Kidney tubule cell (primary cell): Measurements from ENCODE around the gene GNG12.

Source experiments
- DNase-seq: peaks from one replicate; pipeline ENCODE4 v3.0.0-alpha.2; 2018; ENCODE audit warnings: low spot score

Gene GNG12

GRCh38 chr1:67840449-67840848 lies 7.2 kb upstream of the GNG12 start:
- peak; percentile 89 for DNase-seq

- DNase-seq: peak; percentile 63
Measured at GRCh38 chr1:67839826-67840225, 6.6 kb upstream of the GNG12 start.

DNA sequence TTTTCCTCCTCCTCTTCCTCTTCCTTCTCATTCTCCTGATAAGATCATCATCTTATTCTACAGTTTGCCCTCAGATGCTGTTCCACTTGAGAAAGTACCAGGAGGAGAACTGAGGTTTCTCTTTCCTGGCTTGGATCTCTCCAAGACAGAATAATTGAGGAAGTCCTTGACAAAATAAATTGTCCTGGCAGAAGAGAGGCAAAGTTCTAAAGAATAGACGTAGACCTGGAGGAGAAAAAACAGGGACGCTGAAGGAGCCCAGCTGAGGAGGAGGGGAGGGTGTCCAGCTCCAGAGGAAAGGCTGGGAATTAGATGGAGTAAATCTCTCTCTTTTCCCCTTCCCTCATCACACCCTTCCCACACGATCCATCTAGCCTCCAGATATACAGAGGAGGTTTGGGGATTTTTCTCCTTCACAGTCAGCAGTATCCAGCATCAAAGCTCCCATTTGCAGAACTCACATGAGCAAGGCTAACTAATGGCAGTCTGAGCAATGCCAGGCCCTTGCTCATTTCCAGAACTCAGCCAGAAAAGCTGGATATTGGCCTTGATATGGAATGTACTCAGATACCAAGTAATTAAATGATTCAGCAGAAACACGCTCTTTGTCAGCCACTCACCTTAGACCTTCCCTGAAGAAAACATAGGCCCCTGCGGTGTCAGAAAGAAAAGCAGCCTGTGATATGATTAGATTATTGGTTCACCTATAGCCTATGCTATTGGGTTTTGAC lies 5.1 kb upstream of the GNG12 start:
- DNase-seq: peak; percentile 41

DNA sequence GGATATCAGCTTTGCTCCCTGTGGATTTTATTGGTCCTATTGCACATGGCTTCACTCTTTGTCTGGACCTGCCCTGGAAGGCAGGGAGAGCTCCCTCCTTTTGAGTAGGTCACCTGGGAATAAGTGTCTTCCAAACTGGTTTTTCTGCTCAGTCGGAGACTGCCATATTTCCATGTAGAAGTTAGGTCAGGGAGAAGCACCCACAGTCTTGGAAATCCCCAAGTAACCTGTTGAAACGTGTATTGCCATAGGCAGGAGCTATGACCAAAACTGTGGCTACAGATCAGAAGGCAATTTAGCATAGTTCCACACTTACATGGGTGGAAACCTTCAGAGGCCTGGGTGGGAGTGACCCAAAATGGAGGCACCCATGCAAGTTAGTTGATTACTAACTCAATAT lies 3.5 kb upstream of the GNG12 start:
- DNase-seq: no peak

DNA sequence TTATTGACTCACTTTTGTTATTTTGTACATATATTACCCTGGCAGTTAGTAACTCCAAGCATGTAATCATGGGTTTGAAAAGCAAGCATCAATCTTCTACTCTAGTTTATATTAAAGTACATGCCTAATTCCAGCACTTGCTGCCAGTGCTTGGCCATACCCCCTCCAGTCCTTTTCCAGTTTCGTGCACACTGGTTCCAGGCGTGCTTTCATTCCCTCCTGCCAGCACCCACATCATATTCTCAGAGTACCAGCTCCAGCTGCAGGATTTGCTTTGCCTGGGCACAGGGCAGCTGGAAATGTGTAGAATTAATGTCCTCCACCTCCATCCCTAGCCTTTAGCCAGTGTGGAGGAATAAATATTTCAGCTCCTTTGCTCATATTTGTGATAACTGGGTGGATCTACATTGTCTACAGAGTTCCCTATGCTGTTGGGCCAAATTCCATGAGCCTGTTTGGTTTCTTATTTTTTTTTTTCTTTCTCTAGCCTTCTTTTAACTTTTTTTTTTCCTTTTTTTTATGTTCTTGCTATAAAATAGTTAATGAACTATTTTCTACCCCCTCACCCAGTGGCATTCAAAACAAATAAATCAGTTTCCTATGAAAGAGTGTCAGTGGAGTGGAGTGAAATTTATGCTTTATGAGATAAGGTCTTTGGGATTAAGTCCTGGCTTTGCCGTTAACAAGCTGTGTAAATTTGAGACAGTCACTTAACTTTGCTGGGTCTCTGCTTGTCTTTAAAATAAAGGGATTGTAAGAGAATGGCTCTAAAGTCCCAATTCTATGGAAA lies 2.6 kb upstream of the GNG12 start:
- no peak for DNase-seq

DNA sequence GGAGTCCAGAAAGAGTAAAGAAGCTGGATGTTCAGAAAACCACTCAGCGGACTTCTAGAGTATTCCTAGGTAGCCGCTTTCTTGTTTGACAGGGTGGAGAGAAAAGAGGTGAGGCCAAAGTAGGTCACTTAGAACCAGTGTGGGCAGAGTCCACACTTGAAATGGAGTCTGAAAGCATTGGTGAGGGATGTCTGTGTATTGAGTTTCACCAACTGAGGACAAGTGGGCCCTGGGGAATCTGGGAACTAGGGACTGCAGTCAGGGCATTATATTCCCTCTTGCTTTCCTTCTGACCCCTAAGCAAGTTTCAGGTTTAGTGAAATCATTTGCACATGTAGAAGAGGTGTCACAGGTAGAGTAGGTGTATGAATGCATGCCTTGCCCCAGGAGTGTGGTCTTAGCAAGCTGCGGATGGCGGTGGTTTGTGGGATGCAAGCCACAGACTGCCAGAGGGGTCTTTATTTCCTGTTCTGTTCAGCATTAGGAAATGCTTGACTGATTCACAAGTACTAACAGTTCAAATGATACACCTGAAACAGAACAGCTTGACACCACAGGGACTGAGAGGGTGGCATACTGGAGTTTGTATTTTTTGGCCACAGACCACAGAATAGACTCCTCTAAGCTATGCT lies 1.1 kb upstream of the GNG12 start:
- DNase-seq: peak; percentile 39

DNA sequence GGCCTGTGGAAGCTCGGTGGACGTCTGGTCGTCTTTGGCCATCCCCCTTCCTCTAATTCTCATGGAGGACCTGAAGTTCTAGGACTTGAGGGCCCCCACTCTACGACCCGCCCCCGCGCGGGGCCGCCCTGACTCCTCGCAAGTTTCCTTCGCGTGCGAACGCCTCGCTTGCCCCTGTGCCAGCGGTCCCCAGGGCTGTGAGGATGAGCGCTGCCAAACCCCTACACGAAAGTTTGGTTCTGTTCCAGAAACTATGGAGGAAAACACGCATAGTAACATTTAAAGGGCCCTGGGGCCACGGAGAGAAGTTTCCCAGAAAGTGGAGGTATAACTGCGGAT lies 304 bp upstream of the GNG12 start:
- no peak for DNase-seq

DNA sequence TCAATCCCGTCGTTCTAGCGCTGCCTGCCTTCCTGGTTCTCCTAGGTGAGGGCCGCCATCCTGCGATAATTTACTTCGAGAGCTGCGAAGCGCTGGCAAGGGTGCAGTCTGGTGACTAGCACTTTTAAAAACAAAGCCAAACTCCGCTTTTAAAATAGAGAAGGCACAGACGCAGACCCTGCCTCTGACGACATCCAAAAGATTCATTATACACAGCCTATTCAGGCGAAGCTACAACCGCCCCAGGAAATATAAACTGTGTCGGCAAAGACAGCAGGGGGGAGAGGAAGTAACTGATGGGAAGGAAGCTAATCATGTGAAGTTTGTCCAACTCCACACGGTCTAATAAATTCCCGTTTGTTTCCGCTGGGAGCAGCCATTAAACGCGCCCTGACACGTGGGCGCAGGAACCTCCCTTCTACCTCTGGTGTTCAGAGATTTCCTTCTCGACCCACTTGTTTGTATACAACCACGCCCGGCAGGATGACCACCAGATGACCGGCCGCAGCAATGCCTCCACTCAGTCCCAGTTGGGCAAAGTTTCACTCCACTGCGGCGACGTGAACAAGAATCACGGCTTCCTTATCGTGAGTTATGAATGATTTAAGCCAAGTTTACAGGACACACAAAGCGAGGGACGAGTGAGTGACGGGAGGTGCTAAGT lies 1.3 kb downstream of the GNG12 start:
- DNase-seq: peak; percentile 89

GRCh38 chr1:67830928-67831830 lies 2.1 kb downstream of the GNG12 start:
- DNase-seq: peak; percentile 35

GRCh38 chr1:67830226-67830625 lies 3.0 kb downstream of the GNG12 start:
- DNase-seq: peak; percentile 54

GRCh38 chr1:67827688-67828087 lies 5.6 kb downstream of the GNG12 start:
- no peak for DNase-seq

- DNase-seq: no peak
Measured at GRCh38 chr1:67825591-67825990, 7.7 kb downstream of the GNG12 start.

DNA sequence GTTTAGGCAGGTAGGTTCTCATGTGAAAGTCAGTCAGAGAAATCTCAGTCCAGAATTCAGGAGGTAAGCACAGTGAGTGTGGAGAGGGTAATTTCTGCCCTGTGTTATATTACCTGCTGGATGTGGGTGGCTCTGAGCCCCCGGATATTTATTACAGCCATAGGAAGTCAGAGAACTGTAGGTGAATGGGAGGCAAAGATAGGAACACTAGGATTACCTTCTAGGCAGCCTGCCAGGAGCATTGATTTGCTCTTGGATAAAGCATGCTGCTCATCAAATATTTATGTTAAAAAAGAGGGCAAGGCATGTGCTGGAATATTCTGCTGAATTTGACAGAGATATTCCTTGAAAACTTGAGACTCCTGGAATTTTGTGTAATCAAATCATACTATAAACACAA lies 8.5 kb downstream of the GNG12 start:
- DNase-seq: no peak

GRCh38 chr1:67823615-67824014 lies 9.7 kb downstream of the GNG12 start:
- DNase-seq: no peak

- no peak for DNase-seq
Measured at GRCh38 chr1:67821263-67821662, 12.0 kb downstream of the GNG12 start.

DNA sequence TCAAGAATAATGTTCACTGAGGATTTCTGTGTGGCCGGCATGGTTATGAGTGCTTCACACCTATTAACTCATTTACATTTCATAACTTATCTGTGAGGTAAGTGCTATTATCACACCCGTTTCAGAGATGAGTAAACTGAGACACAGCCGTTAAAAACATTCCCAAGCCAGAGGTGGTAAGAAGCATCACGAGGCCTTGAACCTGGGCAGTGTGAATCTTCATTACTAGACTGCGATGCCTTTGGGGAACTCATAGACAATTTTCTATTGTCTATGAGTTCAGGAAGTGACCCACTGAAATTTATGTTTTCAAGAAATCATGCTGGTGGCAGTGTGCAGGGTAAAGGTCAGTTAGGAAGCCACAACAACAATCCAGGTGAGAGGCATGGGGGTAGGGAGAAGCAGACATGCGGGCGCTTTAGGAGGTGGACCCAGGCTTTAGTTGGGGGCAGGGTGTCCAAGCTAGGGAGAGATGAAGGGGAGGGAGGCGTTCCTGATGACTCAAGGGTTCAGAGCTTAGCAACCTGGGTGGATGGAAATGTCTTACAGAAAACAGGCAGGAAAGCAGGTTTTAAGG lies 14.5 kb downstream of the GNG12 start:
- peak; percentile 69 for DNase-seq

GRCh38 chr1:67818162-67818561 lies 15.1 kb downstream of the GNG12 start:
- no peak for DNase-seq

DNA sequence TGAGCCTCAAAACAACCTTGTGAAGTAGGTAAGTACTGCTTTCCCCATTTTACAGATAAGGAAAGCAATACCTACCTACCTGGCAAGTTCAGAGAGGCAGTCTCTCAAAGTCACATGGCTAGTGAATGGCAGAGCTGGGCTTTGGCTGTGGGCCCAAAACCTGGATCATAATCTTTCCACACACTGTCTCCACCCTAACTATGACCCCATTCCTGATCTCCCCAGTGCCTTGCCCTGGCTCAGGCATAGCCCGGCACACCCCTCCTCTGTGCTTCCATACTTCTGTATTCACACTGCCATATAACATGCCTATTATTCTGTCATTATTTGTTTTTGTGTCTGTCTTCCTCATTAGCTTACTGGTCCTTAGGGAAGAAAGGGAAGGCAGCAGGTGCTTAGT lies 15.9 kb downstream of the GNG12 start:
- DNase-seq: no peak

DNA sequence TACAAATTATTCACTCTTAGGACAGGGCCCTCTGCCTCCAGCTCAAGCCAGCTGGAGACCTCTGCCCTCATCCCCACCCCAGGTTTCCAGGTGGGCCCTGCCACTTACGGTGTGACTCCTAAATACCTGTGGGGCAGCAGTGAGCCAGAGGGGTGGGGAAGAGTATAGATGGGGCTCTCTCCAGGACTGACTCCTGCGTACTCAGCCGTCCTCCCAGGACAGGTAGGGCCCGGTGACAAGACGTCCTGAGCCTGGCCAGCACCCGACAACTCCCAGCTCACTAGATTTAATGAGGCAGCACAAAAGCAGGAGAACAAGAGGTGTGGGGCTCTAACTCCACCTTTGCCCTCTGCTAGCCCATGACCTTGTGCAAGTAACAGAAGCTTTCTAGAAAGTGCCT lies 16.8 kb downstream of the GNG12 start:
- no peak for DNase-seq

- DNase-seq: no peak
Measured at GRCh38 chr1:67816095-67816475, 17.2 kb downstream of the GNG12 start.
